Activated effector memory CD4-positive, alpha-beta T cell treated with anti-CD3 and anti-CD28 coated beads, Interleukin-2, amount 50 U/mL, for 16 hours (primary cell): ENCODE data around the gene MRPL52.
"Not testable (repeated sequence)": the region's sequence is repeated elsewhere in the genome, so short reads cannot be mapped to it uniquely, and the experiment has no call there.

Experiments
- DNase-seq: peaks from one replicate; pipeline ENCODE4 v3.0.0-alpha.2; 2020

The MRPL52 gene

GRCh38 chr14:22812744-22813143 lies 16.9 kb upstream of the MRPL52 start:
- no peak for DNase-seq

GRCh38 chr14:22813145-22813544 lies 16.5 kb upstream of the MRPL52 start:
- DNase-seq, result no peak

- no peak for DNase-seq
Measured at GRCh38 chr14:22814373-22814772, 15.3 kb upstream of the MRPL52 start.

GRCh38 chr14:22814941-22815713 lies 14.6 kb upstream of the MRPL52 start, which contains the start of gene SLC7A7:
SLC7A7 (minus strand) TSS chr14:22815435; CDS start chr14:22813398, 2,037 bp downstream.
- DNase-seq, result no peak

- DNase-seq, result no peak
Measured at GRCh38 chr14:22819151-22819988, 10.3 kb upstream of the MRPL52 start.

GRCh38 chr14:22820731-22821130 lies 9.0 kb upstream of the MRPL52 start:
- DNase-seq, result no peak

- peak; percentile 50 for DNase-seq
Measured at GRCh38 chr14:22821193-22822015, 8.3 kb upstream of the MRPL52 start.

GRCh38 chr14:22822016-22822570 lies 7.6 kb upstream of the MRPL52 start:
- DNase-seq, result no peak

GRCh38 chr14:22822571-22823098 lies 7.1 kb upstream of the MRPL52 start:
- peak; percentile 89 for DNase-seq

GRCh38 chr14:22824711-22825359 lies 4.9 kb upstream of the MRPL52 start:
- no peak for DNase-seq

- DNase-seq, result not testable (repeated sequence)
Measured at GRCh38 chr14:22829076-22829660, 519 bp upstream of the MRPL52 start.

GRCh38 chr14:22830443-22831010 lies 840 bp downstream of the MRPL52 start:
- DNase-seq, result no peak

- no peak for DNase-seq
Measured at GRCh38 chr14:22835505-22835904, 5.8 kb downstream of the MRPL52 start.

GRCh38 chr14:22836301-22837113 lies 6.8 kb downstream of the MRPL52 start, which contains the start of gene MMP14:
MMP14 (plus strand) TSS chr14:22836585; CDS start chr14:22836818, 233 bp downstream.
- DNase-seq, result no peak

- DNase-seq, result no peak
Measured at GRCh38 chr14:22837114-22837749, 7.5 kb downstream of the MRPL52 start.

- no peak for DNase-seq
Measured at GRCh38 chr14:22837750-22838538, 8.3 kb downstream of the MRPL52 start.

GRCh38 chr14:22838631-22839041 lies 8.9 kb downstream of the MRPL52 start:
- DNase-seq, result no peak

GRCh38 chr14:22839159-22839779 lies 9.6 kb downstream of the MRPL52 start:
- DNase-seq, result no peak
